HG03103 (cell line): ENCODE data around the gene TBC1D3B.
"Not testable (repeated sequence)": the region's sequence is repeated elsewhere in the genome, so short reads cannot be mapped to it uniquely, and the experiment has no call there.

Experiments used
- ATAC-seq: cut with Tn5 transposase; IDR thresholded peaks from one replicate; pipeline ENCODE4 v1.9.1; 2021; ENCODE audit warnings: low read depth; ENCODE audit not compliant: unreplicated experiment

Gene TBC1D3B

GRCh38 chr17:36131421-36131820 lies 45.0 kb downstream of the TBC1D3B start:
- ATAC-seq, result no peak

GRCh38 chr17:36130346-36130745 lies 46.1 kb downstream of the TBC1D3B start:
- no peak for ATAC-seq

GRCh38 chr17:36129616-36130015 lies 46.8 kb downstream of the TBC1D3B start:
- ATAC-seq, result no peak

GRCh38 chr17:36128411-36128978 lies 47.9 kb downstream of the TBC1D3B start:
- no peak for ATAC-seq

GRCh38 chr17:36127911-36128310 lies 48.5 kb downstream of the TBC1D3B start:
- no peak for ATAC-seq

- ATAC-seq, result no peak
Observed at GRCh38 chr17:36127199-36127893, 49.1 kb downstream of the TBC1D3B start.

GRCh38 chr17:36124879-36125824 lies 51.3 kb downstream of the TBC1D3B start:
- ATAC-seq, result no peak

GRCh38 chr17:36123431-36123830 lies 53.0 kb downstream of the TBC1D3B start:
- no peak for ATAC-seq

GRCh38 chr17:36121099-36121498 lies 55.3 kb downstream of the TBC1D3B start:
- not testable (repeated sequence) for ATAC-seq

GRCh38 chr17:36120221-36120620 lies 56.2 kb downstream of the TBC1D3B start:
- ATAC-seq, result no peak

GRCh38 chr17:36118477-36119353 lies 57.7 kb downstream of the TBC1D3B start:
- ATAC-seq, result no peak

GRCh38 chr17:36117505-36118382 lies 58.7 kb downstream of the TBC1D3B start:
- no peak for ATAC-seq
